K562 (cell line): Measurements from ENCODE around the gene MON1A. TPM values are rescaled to one million over a fixed set of nuclear protein-coding genes. Genes with fewer than 3 reads are reported as not detected.

ENCODE experiments used
- BMI1 ChIP-seq: fragments of 150-350 bp; IDR thresholded peaks from 2 replicates; pipeline ENCODE4 v1.6.1; 2014; ENCODE audit warnings: low read length
- CBX5 ChIP-seq: IDR thresholded peaks from 2 replicates; pipeline ENCODE4 v1.6.1; 2014; ENCODE audit warnings: low read depth, borderline replicate concordance
- CHD7 ChIP-seq: fragments of 200-600 bp; sonication (generic); IDR thresholded peaks from one replicate; pipeline ENCODE4 v1.6.1; 2012; ENCODE audit warnings: mild to moderate bottlenecking, low read depth, low read length, inconsistent platforms
- CREB3 ChIP-seq: fragments of 450-650 bp; conservative IDR thresholded peaks from 2 replicates; pipeline ENCODE4 v1.6.1; 2016; ENCODE audit warnings: missing genetic modification characterization, low read depth, mild to moderate bottlenecking, missing compliant biosample characterization, moderate library complexity
- GTF2B ChIP-seq: IDR thresholded peaks from 2 replicates; pipeline ENCODE4 v1.6.1; 2011; ENCODE audit not compliant: insufficient read length; ENCODE audit errors: extremely low read depth
- NR1H2 ChIP-seq: sonication (generic); formaldehyde crosslinking; IDR thresholded peaks from 2 replicates; pipeline ENCODE4 v1.4.0; 2020; ENCODE audit warnings: mild to moderate bottlenecking, missing genetic modification reagents
- PBX2 ChIP-seq, 2 experiments: IDR thresholded peaks in 1 of 2; conservative IDR thresholded peaks in 1 of 2; 2 replicates each; pipeline ENCODE4 v1.6.1; 2016; ENCODE audit warnings: low read depth in 2 of 2, mild to moderate bottlenecking in 1 of 2, missing compliant biosample characterization in 1 of 2, missing genetic modification characterization in 1 of 2, moderate library complexity in 1 of 2
- SIN3A ChIP-seq, 2 experiments: fragments of 150-350 bp in 1 of 2; IDR thresholded peaks; 2 replicates each; pipeline ENCODE4 v1.6.1; 2011 to 2016; ENCODE audit warnings: borderline replicate concordance in 2 of 2, low read depth in 2 of 2, low read length in 2 of 2, mild to moderate bottlenecking in 2 of 2, moderate library complexity in 2 of 2; ENCODE audit not compliant: control insufficient read depth in 1 of 2
- ZNF3 ChIP-seq: fragments of 250-450 bp; sonication (Bioruptor Pico); IDR thresholded peaks from 2 replicates; pipeline ENCODE4 v1.5.0; 2021; ENCODE audit warnings: mild to moderate bottlenecking, moderate library complexity
- ZNF583 ChIP-seq: fragments of 250-450 bp; sonication (Bioruptor Pico); IDR thresholded peaks from 2 replicates; pipeline ENCODE4 v1.4.0; 2020
- ZSCAN29 ChIP-seq: fragments of 450-650 bp; IDR thresholded peaks from 2 replicates; pipeline ENCODE4 v1.6.1; 2017
- polyA plus RNA-seq, 8 experiments: library from polyadenylated mRNA; depleted of rRNA in 4 of 8; stranded (reverse) in 5 of 8; unstranded in 3 of 8; fragments of >200 nt; fragmentation: Nextera tagmentation in 2 of 8; fragmentation: Illumina TruSeq in 1 of 8; extraction: Ambion mirVana in 2 of 8; extraction: Trizol in 1 of 8; gene quantifications; 2 replicates each; pipeline versions ENCODE4 v1.2.1 to v1.2.3, GENCODE V29; 2011 to 2014; ENCODE audit warnings: inconsistent platforms in 1 of 8, missing spikeins in 1 of 8
- total RNA-seq, 7 experiments: library from RNA; depleted of rRNA in 6 of 7; stranded (reverse); fragments of >200 nt in 6 of 7; fragmentation: Illumina TruSeq in 2 of 7; extraction: Trizol in 2 of 7; gene quantifications; 2 replicates each; pipeline versions ENCODE4 v1.2.1 to v1.2.3, GENCODE V29; 2011 to 2021; ENCODE audit warnings: low replicate concordance in 1 of 7

MON1A gene
- total and polyA plus RNA-seq, 9 of the 15 experiments (the other 6 are each of a cell fraction or from before 2014, with no cell fraction given): 1.1 to 13.8 (median 6.8) TPM

- TF ChIP-seq CHD7: no peak
- TF ChIP-seq ZNF3 (CRISPR knock-in tag): no peak
- no peak for TF ChIP-seq PBX2 (CRISPR knock-in tag; IDR thresholded peaks at IDR 0.05; ENCODE audit: low read depth)
- no peak for TF ChIP-seq PBX2 (tag; conservative IDR thresholded peaks at IDR 0.05; ENCODE audit: low read depth)
- no peak for TF ChIP-seq CREB3 (tag)
- no peak for TF ChIP-seq NR1H2
- no peak for TF ChIP-seq ZSCAN29
- no peak for TF ChIP-seq BMI1
- TF ChIP-seq CBX5: no peak
- no peak for TF ChIP-seq ZNF583
- no peak for TF ChIP-seq SIN3A (IDR thresholded peaks at IDR 0.05; ENCODE audit: borderline replicate concordance in 2 of 2, control insufficient read depth in 1 of 2, low read depth in 2 of 2, low read length in 2 of 2)
- TF ChIP-seq GTF2B: no peak
These were observed 4.9 kb downstream of the MON1A start (continued) for GRCh38 chr3:49924683-49925082.
